Measurements from ENCODE around the gene GOLGA6L1.
"Not testable (repeated sequence)": the region's sequence is repeated elsewhere in the genome, so short reads cannot be mapped to it uniquely, and the experiment has no call there.

Gene GOLGA6L1

GRCh38 chr15:23081996-23082737 is 54.5 kb downstream of the GOLGA6L1 start:
- not testable (repeated sequence) for H3K27ac ChIP-seq (ENCODE audit: low read depth, low read length); H2AFZ ChIP-seq (ENCODE audit: low read length, unreplicated experiment); H3K4me3 ChIP-seq (ENCODE audit: low read depth, low read length); H3K4me1 ChIP-seq (ENCODE audit: control insufficient read depth, insufficient read depth, low read length, unreplicated experiment); H3K79me2 ChIP-seq (ENCODE audit: control insufficient read depth, insufficient read depth, low read length, unreplicated experiment); H3K36me3 ChIP-seq (ENCODE audit: insufficient read depth, low read length)
- peaks cover 41% of the 10 kb centered on the region for H3K27me3 ChIP-seq (ENCODE audit: insufficient read depth, low read length)

- Histone ChIP-seq H3K27me3 (ENCODE audit: insufficient read depth, low read length) (peaks cover 35% of the 10 kb centered on the region), H3K4me3 (ENCODE audit: low read depth, low read length) (no peak overlapping the region), H3K36me3 (ENCODE audit: insufficient read depth, low read length) (no peaks in the 10 kb centered on the region), H3K79me2 (ENCODE audit: control insufficient read depth, insufficient read depth, low read length, unreplicated experiment) (no peaks in the 10 kb centered on the region), H2AFZ (ENCODE audit: low read length, unreplicated experiment) (no peak overlapping the region), H3K27ac (ENCODE audit: low read depth, low read length) (no peak overlapping the region), H3K4me1 (ENCODE audit: control insufficient read depth, insufficient read depth, low read length, unreplicated experiment) (no peaks in the 10 kb centered on the region)
Measured at GRCh38 chr15:23081271-23081670, 55.4 kb downstream of the GOLGA6L1 start.

GRCh38 chr15:23079766-23080165 is 56.9 kb downstream of the GOLGA6L1 start:
- H3K36me3 ChIP-seq (ENCODE audit: insufficient read depth, low read length), result no peaks in the 10 kb centered on the region
- H3K27ac ChIP-seq (ENCODE audit: low read depth, low read length), result no peak overlapping the region
- H3K4me3 ChIP-seq (ENCODE audit: low read depth, low read length), result no peak overlapping the region
- peaks cover 32% of the 10 kb centered on the region for H3K27me3 ChIP-seq (ENCODE audit: insufficient read depth, low read length)
- no peak overlapping the region for H2AFZ ChIP-seq (ENCODE audit: low read length, unreplicated experiment)
- H3K79me2 ChIP-seq (ENCODE audit: control insufficient read depth, insufficient read depth, low read length, unreplicated experiment), result no peaks in the 10 kb centered on the region
- no peaks in the 10 kb centered on the region for H3K4me1 ChIP-seq (ENCODE audit: control insufficient read depth, insufficient read depth, low read length, unreplicated experiment)
